ENCODE data around the gene C11orf98. TPM values are rescaled to one million over a fixed set of nuclear protein-coding genes. Genes with fewer than 3 reads are reported as not detected.
"Not testable (repeated sequence)": the region's sequence is repeated elsewhere in the genome, so short reads cannot be mapped to it uniquely, and the experiment has no call there.

Gene C11orf98
- total RNA-seq, 1 donor from 2014 or later = 110 TPM

- intact Hi-C loops (cut with micrococcal nuclease) = not testable (repeated sequence)
Observed at GRCh38 chr11:62616957-62617356, 48.1 kb downstream of the C11orf98 start.

- intact Hi-C loops (cut with micrococcal nuclease) = no loop called here
Observed at GRCh38 chr11:62615521-62615920, 49.5 kb downstream of the C11orf98 start.

GRCh38 chr11:62614275-62614674 lies 50.7 kb downstream of the C11orf98 start:
- intact Hi-C loops (cut with micrococcal nuclease) = loop anchor here (5.0 kb wide), 1 partner anchor 158 kb away; the partner anchor contains the start of gene TAF6L

- intact Hi-C loops (cut with micrococcal nuclease) = loop anchor here (1.0 to 5.0 kb wide), 4 partner anchors 9 to 159 kb away; partner anchors contain the start of genes C11orf98, CSKMT and TAF6L
Observed at GRCh38 chr11:62613291-62613778, 51.7 kb downstream of the C11orf98 start.

Other genes starting within 250 kb of the C11orf98 start
- not detected in 2 replicates for gene SCGB1A1, start 246.2 kb downstream of the C11orf98 start, total RNA-seq
- 359 and 362 TPM in 2 replicates for gene AHNAK, start 118.4 kb downstream of the C11orf98 start, total RNA-seq
- gene EEF1G, start 91.3 kb downstream of the C11orf98 start, total RNA-seq = 1,061 and 1,072 TPM in 2 replicates
- 24.2 and 31.3 TPM in 2 replicates for gene TUT1, start 73.7 kb downstream of the C11orf98 start, total RNA-seq
- 235 and 238 TPM in 2 replicates for gene MTA2, start 63.3 kb downstream of the C11orf98 start, total RNA-seq
- gene EML3, start 52.4 kb downstream of the C11orf98 start, total RNA-seq = 141 and 150 TPM in 2 replicates
- gene ROM1, start 52.0 kb downstream of the C11orf98 start, total RNA-seq = 1.1 and 2.7 TPM in 2 replicates
- gene B3GAT3, start 43.2 kb downstream of the C11orf98 start, total RNA-seq = 70.6 and 77.1 TPM in 2 replicates
- 285 and 289 TPM in 2 replicates for gene GANAB, start 18.6 kb downstream of the C11orf98 start, total RNA-seq
- 31.4 and 32.3 TPM in 2 replicates for gene INTS5, start 11.9 kb downstream of the C11orf98 start, total RNA-seq
- gene CSKMT, start 102 bp upstream of the C11orf98 start, total RNA-seq = 26.4 and 26.7 TPM in 2 replicates
- 7.8 and 8.0 TPM in 2 replicates for gene UQCC3, start 6.5 kb upstream of the C11orf98 start, total RNA-seq
- gene LBHD1, start 7.1 kb upstream of the C11orf98 start, total RNA-seq = 18.3 and 20.9 TPM in 2 replicates
- gene UBXN1, start 13.9 kb upstream of the C11orf98 start, total RNA-seq = 126 and 127 TPM in 2 replicates
- gene LRRN4CL, start 24.3 kb upstream of the C11orf98 start, total RNA-seq = 0.17 and 0.20 TPM in 2 replicates
- gene BSCL2, start 42.2 kb upstream of the C11orf98 start, total RNA-seq = 34.4 and 35.0 TPM in 2 replicates
- gene GNG3, start 42.5 kb upstream of the C11orf98 start, total RNA-seq = not detected in 2 replicates
- gene HNRNPUL2, start 62.2 kb upstream of the C11orf98 start, total RNA-seq = 63.6 and 64.3 TPM in 2 replicates
- gene TTC9C, start 63.3 kb upstream of the C11orf98 start, total RNA-seq = 49.8 and 51.5 TPM in 2 replicates
- gene ZBTB3, start 89.0 kb upstream of the C11orf98 start, total RNA-seq = 13.8 and 14.0 TPM in 2 replicates
- 108 and 112 TPM in 2 replicates for gene POLR2G, start 96.4 kb upstream of the C11orf98 start, total RNA-seq
- 22.2 and 23.8 TPM in 2 replicates for gene TAF6L, start 106.2 kb upstream of the C11orf98 start, total RNA-seq
- 48.8 and 53.1 TPM in 2 replicates for gene TMEM179B, start 122.2 kb upstream of the C11orf98 start, total RNA-seq
- gene TMEM223, start 126.8 kb upstream of the C11orf98 start, total RNA-seq = 17.6 and 18.4 TPM in 2 replicates
- gene NXF1, start 140.2 kb upstream of the C11orf98 start, total RNA-seq = 97.3 and 97.4 TPM in 2 replicates
- 45.9 and 50.5 TPM in 2 replicates for gene STX5, start 166.8 kb upstream of the C11orf98 start, total RNA-seq
- not detected in 2 replicates for gene TEX54, start 167.6 kb upstream of the C11orf98 start, total RNA-seq
- 81.3 and 82.3 TPM in 2 replicates for gene WDR74, start 174.4 kb upstream of the C11orf98 start, total RNA-seq
- gene SLC3A2, start 215.7 kb upstream of the C11orf98 start, total RNA-seq = 202 and 204 TPM in 2 replicates

Data from T-helper 1 cell treated with Interleukin-12 subunit alpha and Interleukin-12 subunit beta and Interleukin-4 antibody, amounts not matched to agents 30 ng/mL and 1 ng/mL, for 36 hours (primary cell).